ENCODE results near the gene PTPMT1.
A peak's percentile ranks its signal among the peaks of the same experiment; 100 is the strongest.
"Not testable (repeated sequence)": the region's sequence is repeated elsewhere in the genome, so short reads cannot be mapped to it uniquely, and the experiment has no call there.

The PTPMT1 gene

GRCh38 chr11:47546274-47546673 is 19.1 kb upstream of the PTPMT1 start:
- not testable (repeated sequence) for H2AFZ ChIP-seq (ENCODE audit: low read length, unreplicated experiment); H3K27me3 ChIP-seq (ENCODE audit: insufficient read depth, low read length); H3K27ac ChIP-seq (ENCODE audit: low read depth, low read length); H3K36me3 ChIP-seq (ENCODE audit: insufficient read depth, low read length); H3K4me3 ChIP-seq (ENCODE audit: low read depth, low read length)
- H3K4me1 ChIP-seq (ENCODE audit: control insufficient read depth, insufficient read depth, low read length, unreplicated experiment), result peaks cover 38% of the 10 kb centered on the region
- peaks cover 93% of the 10 kb centered on the region for H3K79me2 ChIP-seq (ENCODE audit: control insufficient read depth, insufficient read depth, low read length, unreplicated experiment)

GRCh38 chr11:47550288-47551047 is 14.9 kb upstream of the PTPMT1 start:
- Histone ChIP-seq H3K4me1 (ENCODE audit: control insufficient read depth, insufficient read depth, low read length, unreplicated experiment) (peaks cover 39% of the 10 kb centered on the region), H2AFZ (ENCODE audit: low read length, unreplicated experiment) (no peak overlapping the region), H3K79me2 (ENCODE audit: control insufficient read depth, insufficient read depth, low read length, unreplicated experiment) (peaks cover 70% of the 10 kb centered on the region), H3K36me3 (ENCODE audit: insufficient read depth, low read length) (no peaks in the 10 kb centered on the region), H3K27ac (ENCODE audit: low read depth, low read length) (no peak overlapping the region), H3K4me3 (ENCODE audit: low read depth, low read length) (peak overlapping the region; percentile 97), H3K27me3 (ENCODE audit: insufficient read depth, low read length) (no peaks in the 10 kb centered on the region)

GRCh38 chr11:47551086-47551485 is 14.3 kb upstream of the PTPMT1 start:
- no peak overlapping the region for H3K27ac ChIP-seq (ENCODE audit: low read depth, low read length)
- peaks cover 39% of the 10 kb centered on the region for H3K4me1 ChIP-seq (ENCODE audit: control insufficient read depth, insufficient read depth, low read length, unreplicated experiment)
- H3K4me3 ChIP-seq (ENCODE audit: low read depth, low read length), result peak overlapping the region; percentile 97
- H3K27me3 ChIP-seq (ENCODE audit: insufficient read depth, low read length), result no peaks in the 10 kb centered on the region
- no peaks in the 10 kb centered on the region for H3K36me3 ChIP-seq (ENCODE audit: insufficient read depth, low read length)
- H2AFZ ChIP-seq (ENCODE audit: low read length, unreplicated experiment), result no peak overlapping the region
- H3K79me2 ChIP-seq (ENCODE audit: control insufficient read depth, insufficient read depth, low read length, unreplicated experiment), result peaks cover 67% of the 10 kb centered on the region

- Histone ChIP-seq H3K27ac (ENCODE audit: low read depth, low read length) (peak overlapping the region; percentile 76), H3K27me3 (ENCODE audit: insufficient read depth, low read length) (no peaks in the 10 kb centered on the region), H3K36me3 (ENCODE audit: insufficient read depth, low read length) (no peaks in the 10 kb centered on the region), H3K4me3 (ENCODE audit: low read depth, low read length) (peak overlapping the region; percentile 97), H2AFZ (ENCODE audit: low read length, unreplicated experiment) (no peak overlapping the region), H3K79me2 (ENCODE audit: control insufficient read depth, insufficient read depth, low read length, unreplicated experiment) (peaks cover 57% of the 10 kb centered on the region), H3K4me1 (ENCODE audit: control insufficient read depth, insufficient read depth, low read length, unreplicated experiment) (peaks cover 38% of the 10 kb centered on the region)
Measured at GRCh38 chr11:47552056-47552565, 13.3 kb upstream of the PTPMT1 start.

GRCh38 chr11:47552566-47553405 is 12.6 kb upstream of the PTPMT1 start, which contains the start of gene CELF1:
Gene CELF1, minus strand, starts transcription at chr11:47553132. Its CDS starts 53,609 bp downstream, at chr11:47499523.
- H3K4me1 ChIP-seq (ENCODE audit: control insufficient read depth, insufficient read depth, low read length, unreplicated experiment), result peaks cover 31% of the 10 kb centered on the region
- peaks cover 51% of the 10 kb centered on the region for H3K79me2 ChIP-seq (ENCODE audit: control insufficient read depth, insufficient read depth, low read length, unreplicated experiment)
- H3K36me3 ChIP-seq (ENCODE audit: insufficient read depth, low read length), result no peaks in the 10 kb centered on the region
- H3K4me3 ChIP-seq (ENCODE audit: low read depth, low read length), result peak within 1 kb of the TSS; percentile 97
- H3K27me3 ChIP-seq (ENCODE audit: insufficient read depth, low read length), result no peaks in the 10 kb centered on the region
- peak within 1 kb of the TSS; percentile 96 for H2AFZ ChIP-seq (ENCODE audit: low read length, unreplicated experiment)
- H3K27ac ChIP-seq (ENCODE audit: low read depth, low read length), result peak within 1 kb of the TSS; percentile 76

GRCh38 chr11:47553406-47553743 is 12.0 kb upstream of the PTPMT1 start:
- Histone ChIP-seq H3K79me2 (ENCODE audit: control insufficient read depth, insufficient read depth, low read length, unreplicated experiment) (peaks cover 45% of the 10 kb centered on the region), H2AFZ (ENCODE audit: low read length, unreplicated experiment) (peak overlapping the region; percentile 96), H3K27ac (ENCODE audit: low read depth, low read length) (no peak overlapping the region), H3K4me1 (ENCODE audit: control insufficient read depth, insufficient read depth, low read length, unreplicated experiment) (peaks cover 26% of the 10 kb centered on the region), H3K4me3 (ENCODE audit: low read depth, low read length) (peak overlapping the region; percentile 97), H3K36me3 (ENCODE audit: insufficient read depth, low read length) (no peaks in the 10 kb centered on the region), H3K27me3 (ENCODE audit: insufficient read depth, low read length) (no peaks in the 10 kb centered on the region)

- H2AFZ ChIP-seq (ENCODE audit: low read length, unreplicated experiment); H3K36me3 ChIP-seq (ENCODE audit: insufficient read depth, low read length); H3K27ac ChIP-seq (ENCODE audit: low read depth, low read length); H3K4me1 ChIP-seq (ENCODE audit: control insufficient read depth, insufficient read depth, low read length, unreplicated experiment); H3K27me3 ChIP-seq (ENCODE audit: insufficient read depth, low read length); H3K79me2 ChIP-seq (ENCODE audit: control insufficient read depth, insufficient read depth, low read length, unreplicated experiment); H3K4me3 ChIP-seq (ENCODE audit: low read depth, low read length): not testable (repeated sequence)
Measured at GRCh38 chr11:47557004-47557403, 8.4 kb upstream of the PTPMT1 start.

- H3K4me1 ChIP-seq (ENCODE audit: control insufficient read depth, insufficient read depth, low read length, unreplicated experiment), result peaks cover 8% of the 10 kb centered on the region
- H3K36me3 ChIP-seq (ENCODE audit: insufficient read depth, low read length), result no peaks in the 10 kb centered on the region
- H3K27me3 ChIP-seq (ENCODE audit: insufficient read depth, low read length), result no peaks in the 10 kb centered on the region
- H3K79me2 ChIP-seq (ENCODE audit: control insufficient read depth, insufficient read depth, low read length, unreplicated experiment), result no peaks in the 10 kb centered on the region
- no peak overlapping the region for H3K27ac ChIP-seq (ENCODE audit: low read depth, low read length)
- no peak overlapping the region for H2AFZ ChIP-seq (ENCODE audit: low read length, unreplicated experiment)
- no peak overlapping the region for H3K4me3 ChIP-seq (ENCODE audit: low read depth, low read length)
Measured at GRCh38 chr11:47558695-47559094, 6.7 kb upstream of the PTPMT1 start.

- no peak overlapping the region for H3K4me3 ChIP-seq (ENCODE audit: low read depth, low read length)
- H2AFZ ChIP-seq (ENCODE audit: low read length, unreplicated experiment), result no peak overlapping the region
Measured at GRCh38 chr11:47560426-47560825, 5.0 kb upstream of the PTPMT1 start.

GRCh38 chr11:47562393-47562792 is 3.0 kb upstream of the PTPMT1 start:
- Histone ChIP-seq H3K4me1 (ENCODE audit: control insufficient read depth, insufficient read depth, low read length, unreplicated experiment) (peaks cover 14% of the 10 kb centered on the region), H3K79me2 (ENCODE audit: control insufficient read depth, insufficient read depth, low read length, unreplicated experiment) (peaks cover 28% of the 10 kb centered on the region)
- not testable (repeated sequence) for H2AFZ ChIP-seq (ENCODE audit: low read length, unreplicated experiment); H3K4me3 ChIP-seq (ENCODE audit: low read depth, low read length); H3K27ac ChIP-seq (ENCODE audit: low read depth, low read length); H3K36me3 ChIP-seq (ENCODE audit: insufficient read depth, low read length); H3K27me3 ChIP-seq (ENCODE audit: insufficient read depth, low read length)

More at GRCh38 chr11:47560426-47560825, 5.0 kb upstream of the PTPMT1 start:
- Histone ChIP-seq H3K27me3 (ENCODE audit: insufficient read depth, low read length) (no peaks in the 10 kb centered on the region), H3K79me2 (ENCODE audit: control insufficient read depth, insufficient read depth, low read length, unreplicated experiment) (peaks cover 10% of the 10 kb centered on the region), H3K27ac (ENCODE audit: low read depth, low read length) (no peak overlapping the region), H3K4me1 (ENCODE audit: control insufficient read depth, insufficient read depth, low read length, unreplicated experiment) (peaks cover 8% of the 10 kb centered on the region), H3K36me3 (ENCODE audit: insufficient read depth, low read length) (no peaks in the 10 kb centered on the region)
